ENCODE data around the gene LMBR1.

- TF ChIP-seq, protein P1, sequence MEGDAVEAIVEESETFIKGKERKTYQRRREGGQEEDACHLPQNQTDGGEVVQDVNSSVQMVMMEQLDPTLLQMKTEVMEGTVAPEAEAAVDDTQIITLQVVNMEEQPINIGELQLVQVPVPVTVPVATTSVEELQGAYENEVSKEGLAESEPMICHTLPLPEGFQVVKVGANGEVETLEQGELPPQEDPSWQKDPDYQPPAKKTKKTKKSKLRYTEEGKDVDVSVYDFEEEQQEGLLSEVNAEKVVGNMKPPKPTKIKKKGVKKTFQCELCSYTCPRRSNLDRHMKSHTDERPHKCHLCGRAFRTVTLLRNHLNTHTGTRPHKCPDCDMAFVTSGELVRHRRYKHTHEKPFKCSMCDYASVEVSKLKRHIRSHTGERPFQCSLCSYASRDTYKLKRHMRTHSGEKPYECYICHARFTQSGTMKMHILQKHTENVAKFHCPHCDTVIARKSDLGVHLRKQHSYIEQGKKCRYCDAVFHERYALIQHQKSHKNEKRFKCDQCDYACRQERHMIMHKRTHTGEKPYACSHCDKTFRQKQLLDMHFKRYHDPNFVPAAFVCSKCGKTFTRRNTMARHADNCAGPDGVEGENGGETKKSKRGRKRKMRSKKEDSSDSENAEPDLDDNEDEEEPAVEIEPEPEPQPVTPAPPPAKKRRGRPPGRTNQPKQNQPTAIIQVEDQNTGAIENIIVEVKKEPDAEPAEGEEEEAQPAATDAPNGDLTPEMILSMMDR (IDR thresholded peaks at IDR 0.05; ENCODE audit: poor library complexity, severe bottlenecking) = no peak
- no peak for TF ChIP-seq TAF1 (IDR thresholded peaks at IDR 0.05; ENCODE audit: low read depth)
- no peak for TF ChIP-seq EP300 (conservative IDR thresholded peaks at IDR 0.05; ENCODE audit: poor library complexity, severe bottlenecking)
- no peak for TF ChIP-seq EZH2 (IDR thresholded peaks at IDR 0.05; ENCODE audit: borderline replicate concordance, insufficient read depth, low read length, poor library complexity, severe bottlenecking)
- no peak for TF ChIP-seq POLR2AphosphoS5 (IDR thresholded peaks at IDR 0.05)
- TF ChIP-seq MXI1 (conservative IDR thresholded peaks at IDR 0.05; ENCODE audit: poor library complexity, severe bottlenecking) = no peak
These were observed 102.7 kb downstream of the LMBR1 start for GRCh38 chr7:156790264-156790663.
